ENCODE data around the gene DACH1. TPM values are rescaled to one million over a fixed set of nuclear protein-coding genes. Genes with fewer than 3 reads are reported as not detected.

DACH1 gene
- total RNA-seq, 1 donor from 2014 or later: not detected

GRCh38 chr13:71638751-71639150, 228.3 kb downstream of the DACH1 start:
- TF ChIP-seq, protein P1, sequence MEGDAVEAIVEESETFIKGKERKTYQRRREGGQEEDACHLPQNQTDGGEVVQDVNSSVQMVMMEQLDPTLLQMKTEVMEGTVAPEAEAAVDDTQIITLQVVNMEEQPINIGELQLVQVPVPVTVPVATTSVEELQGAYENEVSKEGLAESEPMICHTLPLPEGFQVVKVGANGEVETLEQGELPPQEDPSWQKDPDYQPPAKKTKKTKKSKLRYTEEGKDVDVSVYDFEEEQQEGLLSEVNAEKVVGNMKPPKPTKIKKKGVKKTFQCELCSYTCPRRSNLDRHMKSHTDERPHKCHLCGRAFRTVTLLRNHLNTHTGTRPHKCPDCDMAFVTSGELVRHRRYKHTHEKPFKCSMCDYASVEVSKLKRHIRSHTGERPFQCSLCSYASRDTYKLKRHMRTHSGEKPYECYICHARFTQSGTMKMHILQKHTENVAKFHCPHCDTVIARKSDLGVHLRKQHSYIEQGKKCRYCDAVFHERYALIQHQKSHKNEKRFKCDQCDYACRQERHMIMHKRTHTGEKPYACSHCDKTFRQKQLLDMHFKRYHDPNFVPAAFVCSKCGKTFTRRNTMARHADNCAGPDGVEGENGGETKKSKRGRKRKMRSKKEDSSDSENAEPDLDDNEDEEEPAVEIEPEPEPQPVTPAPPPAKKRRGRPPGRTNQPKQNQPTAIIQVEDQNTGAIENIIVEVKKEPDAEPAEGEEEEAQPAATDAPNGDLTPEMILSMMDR (IDR thresholded peaks at IDR 0.05): no peak

GRCh38 chr13:71634602-71635443, 232.2 kb downstream of the DACH1 start:
- intact Hi-C loops (cut with micrococcal nuclease): no loop called here
- ATAC-seq (ENCODE audit: low read depth) (no peak), DNase-seq (no peak)
- no peaks in the 10 kb centered on the region for H3K9me3 Mint-ChIP-seq
- H3K27me3 Mint-ChIP-seq: no peaks in the 10 kb centered on the region
- TF ChIP-seq, protein P1 (IDR thresholded peaks at IDR 0.05): no peak
- no peak overlapping the region for H3K27ac Mint-ChIP-seq
- no peak overlapping the region for H3K4me3 Mint-ChIP-seq
- H3K4me1 Mint-ChIP-seq: no peaks in the 10 kb centered on the region
- POLR2A ChIA-PET: no interaction called here
- H3K36me3 Mint-ChIP-seq (ENCODE audit: low read depth): no peaks in the 10 kb centered on the region
- CTCF ChIA-PET: no interaction called here

More at GRCh38 chr13:71638751-71639150, 228.3 kb downstream of the DACH1 start:
- Mint-ChIP-seq H3K27ac (no peak overlapping the region), H3K36me3 (ENCODE audit: low read depth) (no peaks in the 10 kb centered on the region), H3K9me3 (no peaks in the 10 kb centered on the region), H3K4me3 (no peak overlapping the region), H3K27me3 (no peaks in the 10 kb centered on the region), H3K4me1 (no peaks in the 10 kb centered on the region)
- ATAC-seq (ENCODE audit: low read depth) (no peak), DNase-seq (no peak)
- POLR2A ChIA-PET: no interaction called here
- CTCF ChIA-PET: no interaction called here
- intact Hi-C loops (cut with micrococcal nuclease): no loop called here

- DNase-seq (no peak), ATAC-seq (ENCODE audit: low read depth) (no peak)
- Mint-ChIP-seq H3K4me1 (no peaks in the 10 kb centered on the region), H3K27me3 (no peaks in the 10 kb centered on the region), H3K27ac (no peak overlapping the region), H3K4me3 (no peak overlapping the region), H3K9me3 (no peaks in the 10 kb centered on the region), H3K36me3 (ENCODE audit: low read depth) (no peaks in the 10 kb centered on the region)
- intact Hi-C loops (cut with micrococcal nuclease): no loop called here
- POLR2A ChIA-PET: no interaction called here
- CTCF ChIA-PET: no interaction called here
- TF ChIP-seq, protein P1 (IDR thresholded peaks at IDR 0.05): no peak
These were observed 232.8 kb downstream of the DACH1 start for GRCh38 chr13:71634182-71634581.

- H3K4me1 Mint-ChIP-seq: no peaks in the 10 kb centered on the region
- no peak for ATAC-seq (ENCODE audit: low read depth)
- CTCF ChIA-PET: no interaction called here
- no peaks in the 10 kb centered on the region for H3K27me3 Mint-ChIP-seq
- H3K4me3 Mint-ChIP-seq: no peak overlapping the region
- DNase-seq: no peak
- H3K27ac Mint-ChIP-seq: no peak overlapping the region
- H3K9me3 Mint-ChIP-seq: peaks cover 3% of the 10 kb centered on the region
- POLR2A ChIA-PET: no interaction called here
- intact Hi-C loops (cut with micrococcal nuclease): no loop called here
- no peaks in the 10 kb centered on the region for H3K36me3 Mint-ChIP-seq (ENCODE audit: low read depth)
- TF ChIP-seq, protein P1 (IDR thresholded peaks at IDR 0.05): no peak
These were observed 234.3 kb downstream of the DACH1 start for GRCh38 chr13:71632721-71633120.

DNA sequence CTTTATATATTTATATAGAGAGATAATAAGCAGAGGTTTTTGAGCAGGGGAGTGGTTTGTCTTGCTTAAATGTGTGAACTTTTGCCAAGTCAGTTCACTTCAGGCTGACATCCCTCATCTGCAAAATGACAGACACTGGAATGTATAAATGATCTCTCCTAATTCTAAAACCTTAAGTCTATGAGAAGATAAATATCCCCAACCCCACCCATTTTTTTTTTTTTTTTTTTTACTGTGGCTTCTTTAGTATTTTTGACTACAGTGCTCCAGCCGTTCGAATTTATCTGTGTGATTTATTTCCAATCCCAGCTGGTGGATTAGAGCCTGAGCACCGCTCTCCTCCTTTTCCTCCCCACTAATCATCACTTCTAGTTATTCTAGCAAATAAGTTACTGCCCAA, 234.8 kb downstream of the DACH1 start:
- ATAC-seq (ENCODE audit: low read depth): no peak
- ChIA-PET POLR2A (no interaction called here), CTCF (no interaction called here)
- H3K27me3 Mint-ChIP-seq: no peaks in the 10 kb centered on the region
- H3K4me3 Mint-ChIP-seq: no peak overlapping the region
- TF ChIP-seq, protein P1 (IDR thresholded peaks at IDR 0.05): no peak
- no peaks in the 10 kb centered on the region for H3K4me1 Mint-ChIP-seq
- peaks cover 3% of the 10 kb centered on the region for H3K9me3 Mint-ChIP-seq
- no peak for DNase-seq
- no peaks in the 10 kb centered on the region for H3K36me3 Mint-ChIP-seq (ENCODE audit: low read depth)
- no peak overlapping the region for H3K27ac Mint-ChIP-seq
- intact Hi-C loops (cut with micrococcal nuclease): no loop called here
